Fibroblast of skin of right quadriceps (primary cell): ENCODE results near the gene TMEM269.
A peak's percentile ranks its signal among the peaks of the same experiment; 100 is the strongest.
"Not testable (repeated sequence)": the region's sequence is repeated elsewhere in the genome, so short reads cannot be mapped to it uniquely, and the experiment has no call there.

Experiments
- DNase-seq: peaks from one replicate; pipeline ENCODE4 v3.0.0-alpha.2; 2013

Gene TMEM269

GRCh38 chr1:42748461-42749410, 36.1 kb upstream of the TMEM269 start:
- no peak for DNase-seq

- no peak for DNase-seq
Observed at GRCh38 chr1:42750041-42750440, 34.8 kb upstream of the TMEM269 start.

GRCh38 chr1:42751511-42752070, 33.2 kb upstream of the TMEM269 start:
- DNase-seq, result not testable (repeated sequence)

GRCh38 chr1:42752284-42752683, 32.5 kb upstream of the TMEM269 start:
- DNase-seq, result no peak

GRCh38 chr1:42753070-42753469, 31.7 kb upstream of the TMEM269 start:
- DNase-seq, result peak; percentile 52

GRCh38 chr1:42756956-42757891, 27.6 kb upstream of the TMEM269 start:
- DNase-seq, result peak; percentile 58

GRCh38 chr1:42757892-42758275, 26.9 kb upstream of the TMEM269 start:
- DNase-seq, result no peak

- DNase-seq, result no peak
Observed at GRCh38 chr1:42758641-42759040, 26.1 kb upstream of the TMEM269 start.

- DNase-seq, result no peak
Observed at GRCh38 chr1:42759114-42759513, 25.7 kb upstream of the TMEM269 start.

- DNase-seq, result no peak
Observed at GRCh38 chr1:42761567-42761966, 23.2 kb upstream of the TMEM269 start.

GRCh38 chr1:42762269-42762668, 22.5 kb upstream of the TMEM269 start:
- DNase-seq, result no peak

GRCh38 chr1:42765269-42765668, 19.5 kb upstream of the TMEM269 start:
- peak; percentile 30 for DNase-seq

GRCh38 chr1:42765832-42766740, 18.7 kb upstream of the TMEM269 start:
- DNase-seq, result peak; percentile 84

- peak; percentile 99 for DNase-seq
Observed at GRCh38 chr1:42766741-42767509, 17.9 kb upstream of the TMEM269 start, which contains the start of the genes C1orf50 and P3H1. Gene C1orf50 (plus strand): TSS chr1:42767249. CDS start chr1:42767312, 63 bp downstream. Gene P3H1 (minus strand): TSS chr1:42767028. CDS start chr1:42766971, 57 bp downstream.

- DNase-seq, result no peak
Observed at GRCh38 chr1:42767510-42768000, 17.2 kb upstream of the TMEM269 start.

- DNase-seq, result no peak
Observed at GRCh38 chr1:42768172-42768571, 16.6 kb upstream of the TMEM269 start.

- no peak for DNase-seq
Observed at GRCh38 chr1:42769811-42770210, 15.0 kb upstream of the TMEM269 start.

- no peak for DNase-seq
Observed at GRCh38 chr1:42773420-42773819, 11.4 kb upstream of the TMEM269 start.

GRCh38 chr1:42774928-42775526, 9.8 kb upstream of the TMEM269 start:
- no peak for DNase-seq

- DNase-seq, result no peak
Observed at GRCh38 chr1:42776502-42776901, 8.3 kb upstream of the TMEM269 start.
